Heart left ventricle (tissue), 16 donors: Measurements from ENCODE around the gene ASB5. TPM values are rescaled to one million over a fixed set of nuclear protein-coding genes. Genes with fewer than 3 reads are reported as not detected.

Experiments used
- ATAC-seq, 4 donors: fragments of 200-7000 bp; cut with Tn5 transposase; one replicate each; pipeline ENCODE4 v1.9.1; 2020 to 2022; ENCODE audit warnings: moderate library complexity in 4 of 4, mild to moderate bottlenecking in 3 of 4, moderate number of reproducible peaks in 1 of 4
- DNase-seq, 5 donors: peaks; one replicate each; pipeline ENCODE4 v3.0.0-alpha.2; 2020
- H3K27ac ChIP-seq, 12 donors: fragments of 200-600 bp; sonication (generic) in 4 of 12; one replicate each; pipeline versions ENCODE4 v1.5.0 to v1.8.0; 2016 to 2022; ENCODE audit warnings: mild to moderate bottlenecking in 2 of 12
- H3K27me3 ChIP-seq, 9 donors: fragments of 200-600 bp; sonication (generic) in 2 of 9; one replicate each; pipeline versions ENCODE4 v1.5.1 to v1.8.0; 2016 to 2022; ENCODE audit warnings: mild to moderate bottlenecking in 3 of 9
- H3K36me3 ChIP-seq, 9 donors: fragments of 200-600 bp; sonication (generic) in 2 of 9; one replicate each; pipeline versions ENCODE4 v1.5.0 to v1.8.0; 2018 to 2022; ENCODE audit warnings: mild to moderate bottlenecking in 2 of 9
- H3K4me1 ChIP-seq, 12 donors: fragments of 200-600 bp; sonication (generic) in 4 of 12; one replicate each; pipeline versions ENCODE4 v1.5.0 to v1.8.0; 2016 to 2022; ENCODE audit warnings: mild to moderate bottlenecking in 3 of 12
- H3K4me3 ChIP-seq, 12 donors: fragments of 200-600 bp; sonication (generic) in 4 of 12; one replicate each; pipeline versions ENCODE4 v1.5.0 to v1.8.0; 2017 to 2022; ENCODE audit warnings: mild to moderate bottlenecking in 9 of 12, moderate library complexity in 4 of 12
- H3K9me3 ChIP-seq, 12 donors: fragments of 200-600 bp; sonication (generic) in 4 of 12; one replicate each; pipeline versions ENCODE4 v1.5.0 to v1.8.0; 2016 to 2022; ENCODE audit warnings: mild to moderate bottlenecking in 1 of 12
- CTCF ChIP-seq, 12 donors: fragments of 200-600 bp; sonication (generic) in 4 of 12; IDR thresholded peaks; one replicate each; pipeline versions ENCODE4 v1.5.0 to v1.8.0; 2018 to 2022; ENCODE audit warnings: antibody characterized with exemption in 12 of 12, mild to moderate bottlenecking in 5 of 12
- POLR2A ChIP-seq, 2 donors: fragments of 450-650 bp; IDR thresholded peaks; one replicate each; pipeline ENCODE4 v1.6.1; 2017; ENCODE audit warnings: antibody characterized with exemption in 2 of 2, mild to moderate bottlenecking in 2 of 2, moderate library complexity in 2 of 2
- WGBS, 4 donors: extraction: QIAGEN DNeasy Blood & Tissue Kit in 2 of 4; methylation state at CpG; one replicate each; pipeline versions ENCODE4 v1.1.5 to v1.1.7; 2013 to 2018; 5-methylcytosine and 5-hydroxymethylcytosine counted together
- intact Hi-C, 10 donors: fragments of 100-400 bp; cut with DNase I; formaldehyde crosslinking; loops; one replicate each; pipeline versions ENCODE4 v1.11.1 to v1.14.2; 2022
- polyA plus RNA-seq, 2 donors: library from polyadenylated mRNA; stranded (reverse); fragments of 200-250 nt; gene quantifications; one replicate each; pipeline ENCODE4 v1.2.3, GENCODE V29; 2013
- total RNA-seq, 9 donors: library from RNA; depleted of rRNA in 2 of 9; stranded (reverse); fragments of >200 nt in 2 of 9; fragmentation: NEBNext Ultra II Directional in 3 of 9; extraction: Animal tissue kit (Norgen Biotek cat#: 25700) in 3 of 9; gene quantifications; one replicate each; pipeline versions ENCODE4 v1.1.0 to v1.2.4, GENCODE V29; 2016 to 2023
- donor health status: ischemic (EF 13 %, LVEDD 7.1; RV severe dilation, severe dysfunction).
- donor health status: healthy with polysubstance abuse.
- donor health status: DM: no; HTN: yes; CAD: no.
- donor health status: DM: no; HTN: no; CAD: no.
- donor health status: ischemic (EF 25% LVEDD 6.9; RV normal size, moderate dysfunction).
- donor health status: ischemic (EF 25% LVEDD 5.7; RV mildly dilated, moderate dysfunction).
- donor health status: healthy.
- donor health status: DM: yes; HTN: yes; CAD: no.
- donor health status: ischemic (EF 35%, LVEDD 5.7; RV mildly dilated, moderate dysfunction).
- donor health status: nonischemic (EF 11% LVEDD 7.7; RV severe dilation, severe dysfunction).
- donor health status: DM: yes; HTN: yes; CAD: no.
- donor health status: PGD.
- donor health status: ischemic (EF 29% LVEDD 5.4; RV normal size, mild dysfunction).
- donor health status: nonischemic (EF 23%, LVEDD 6.1; RV moderate dilation, normal function).

Gene ASB5
- total and polyA plus RNA-seq, 11 donors = 1.0 to 7.7 (median 2.8) TPM

GRCh38 chr4:176229645-176230044 is 39.4 kb downstream of the ASB5 start:
- Histone ChIP-seq H3K4me3 (no peak overlapping the region), H3K4me1 (peaks cover 0 to 25% (median 8%) of the 10 kb centered on the region in 12 donors), H3K27ac (peak overlapping the region in 10 of 12 donors; percentile 7 to 79 (median 48)), H3K36me3 (no peaks in the 10 kb centered on the region), H3K27me3 (no peaks in the 10 kb centered on the region), H3K9me3 (no peaks in the 10 kb centered on the region)
- intact Hi-C loops = loop anchor here in 4 of 10 donors (2.0 to 10.0 kb wide), 5 partner anchors 32 to 95 kb away; partner anchors contain the start of genes SPATA4 (in 2 of the 4) and SPCS3 (in 1 of the 4)
- WGBS, 4 donors = 19 to 30% (median 26%) methylated on average over 4 of the region's 4 CpGs
- DNase-seq (no peak), ATAC-seq (peak in 3 of 4 donors; percentile 41 to 59 (median 49))
- TF ChIP-seq CTCF (IDR thresholded peaks at IDR 0.05) (no peak), POLR2A (IDR thresholded peaks at IDR 0.05) (no peak)

GRCh38 chr4:176226736-176227135 is 42.3 kb downstream of the ASB5 start:
- Histone ChIP-seq H3K27me3 (no peaks in the 10 kb centered on the region), H3K27ac (no peak overlapping the region), H3K4me3 (no peak overlapping the region), H3K4me1 (peaks cover 0 to 25% (median 8%) of the 10 kb centered on the region in 12 donors), H3K36me3 (no peaks in the 10 kb centered on the region), H3K9me3 (no peaks in the 10 kb centered on the region)
- ATAC-seq (no peak), DNase-seq (no peak)
- intact Hi-C loops = no loop called here
- WGBS, 4 donors = 63 to 88% (median 86%) methylated on average over 5 of the region's 5 CpGs
- no peak for TF ChIP-seq POLR2A (IDR thresholded peaks at IDR 0.05)
- no peak for TF ChIP-seq CTCF (IDR thresholded peaks at IDR 0.05)

GRCh38 chr4:176223561-176223960 is 45.5 kb downstream of the ASB5 start:
- 81 to 95% (median 85%) methylated on average over 2 of the region's 2 CpGs for WGBS, 4 donors
- no peaks in the 10 kb centered on the region for H3K36me3 ChIP-seq
- no peaks in the 10 kb centered on the region for H3K4me1 ChIP-seq
- DNase-seq = no peak
- no peak overlapping the region for H3K27ac ChIP-seq
- TF ChIP-seq POLR2A (IDR thresholded peaks at IDR 0.05) (no peak), CTCF (IDR thresholded peaks at IDR 0.05) (no peak)
- H3K9me3 ChIP-seq = no peaks in the 10 kb centered on the region
- H3K27me3 ChIP-seq = no peaks in the 10 kb centered on the region
- H3K4me3 ChIP-seq = no peak overlapping the region
- intact Hi-C loops = no loop called here
- ATAC-seq = no peak

GRCh38 chr4:176222149-176222548 is 46.9 kb downstream of the ASB5 start:
- Histone ChIP-seq H3K4me1 (no peaks in the 10 kb centered on the region), H3K27me3 (no peaks in the 10 kb centered on the region), H3K4me3 (no peak overlapping the region), H3K9me3 (no peaks in the 10 kb centered on the region), H3K36me3 (no peaks in the 10 kb centered on the region), H3K27ac (no peak overlapping the region)
- DNase-seq (no peak), ATAC-seq (no peak)
- 83 to 86% (median 85%) methylated on average over 5 of the region's 5 CpGs for WGBS, 4 donors
- TF ChIP-seq CTCF (IDR thresholded peaks at IDR 0.05) (no peak), POLR2A (IDR thresholded peaks at IDR 0.05) (no peak)
- intact Hi-C loops = no loop called here
